SK-N-SH (cell line): ENCODE data around the gene VAMP7. TPM values are rescaled to one million over a fixed set of nuclear protein-coding genes. Genes with fewer than 3 reads are reported as not detected.

Experiments
- CTCF ChIA-PET: fragments of 300-600, 350-600 bp; formaldehyde crosslinking; extraction: SDS; loops from one replicate; lab custom pipeline; 2021; lab: Yijun Ruan, JAX
- POLR2A ChIA-PET: fragments of 350-600 bp; sonication (Branson Sonifier 250); formaldehyde crosslinking; extraction: SDS; loops from one replicate; lab custom pipeline; 2020; ENCODE audit warnings: antibody characterized with exemption, inconsistent platforms; lab: Yijun Ruan, JAX
- DNase-seq: peaks from one replicate; pipeline ENCODE4 v3.0.0; 2012
- H2AFZ ChIP-seq: fragments of 200-600 bp; sonication (generic); 2 replicates; pipeline ENCODE4 v1.8.1; 2016; ENCODE audit warnings: antibody characterized with exemption, mild to moderate bottlenecking, low read depth
- H3F3A ChIP-seq: fragments of 200-600 bp; sonication (generic); replicated peaks from 2 replicates; pipeline ENCODE3; 2016; ENCODE audit warnings: antibody characterized with exemption, mild to moderate bottlenecking; ENCODE audit not compliant: insufficient read depth
- H3K27ac ChIP-seq, 2 experiments: fragments of 200-500 bp in 1 of 2; fragments of 200-600 bp in 1 of 2; sonication (Bioruptor generic) in 1 of 2; sonication (generic), shearing (Covaris generic) in 1 of 2; 2 replicates each; pipeline versions ENCODE4 v1.5.1 to v1.6.1; 2014 to 2016; ENCODE audit warnings: low read depth in 2 of 2, inconsistent platforms in 1 of 2, low read length in 1 of 2, mild to moderate bottlenecking in 1 of 2, mixed read lengths in 1 of 2
- H3K27me3 ChIP-seq: fragments of 200-600 bp; sonication (generic), shearing (Covaris generic); 2 replicates; pipeline ENCODE4 v1.6.1; 2016; ENCODE audit warnings: mixed run types; ENCODE audit not compliant: insufficient read depth
- H3K36me3 ChIP-seq, 2 experiments: fragments of 200-500 bp in 1 of 2; fragments of 200-600 bp in 1 of 2; sonication (Bioruptor generic) in 1 of 2; sonication (generic) in 1 of 2; replicated peaks in 1 of 2; 2 replicates each; pipeline versions ENCODE3 to v1.5.1; 2014 to 2016; ENCODE audit warnings: low read length in 1 of 2, mild to moderate bottlenecking in 1 of 2; ENCODE audit not compliant: insufficient read depth in 2 of 2, control insufficient read depth in 1 of 2
- H3K4me1 ChIP-seq, 2 experiments: fragments of 200-500 bp in 1 of 2; fragments of 200-600 bp in 1 of 2; sonication (Bioruptor generic) in 1 of 2; sonication (generic), shearing (Covaris generic) in 1 of 2; 2 replicates each; pipeline versions ENCODE4 v1.5.1 to v1.6.1; 2014 to 2016; ENCODE audit warnings: low read depth in 1 of 2, low read length in 1 of 2, mixed run types in 1 of 2; ENCODE audit not compliant: insufficient read depth in 2 of 2, control insufficient read depth in 1 of 2
- H3K4me2 ChIP-seq: fragments of 200-600 bp; sonication (generic), shearing (Covaris generic); 2 replicates; pipeline ENCODE4 v1.6.1; 2017; ENCODE audit warnings: mixed run types
- H3K4me3 ChIP-seq, 2 experiments: fragments of 200-500 bp in 1 of 2; fragments of 200-600 bp in 1 of 2; sonication (Bioruptor generic) in 1 of 2; sonication (generic), shearing (Covaris generic) in 1 of 2; 2 replicates each; pipeline versions ENCODE4 v1.5.1 to v1.8.1; 2014 to 2016; ENCODE audit warnings: low read depth in 2 of 2, inconsistent platforms in 1 of 2, low read length in 1 of 2, mild to moderate bottlenecking in 1 of 2, mixed read lengths in 1 of 2, moderate library complexity in 1 of 2
- H3K79me2 ChIP-seq: fragments of 200-600 bp; sonication (generic); 2 replicates; pipeline ENCODE4 v1.8.1; 2017; ENCODE audit warnings: mild to moderate bottlenecking; ENCODE audit not compliant: insufficient read depth
- H3K9ac ChIP-seq: fragments of 200-600 bp; sonication (generic); 2 replicates; pipeline ENCODE4 v1.6.1; 2017; ENCODE audit warnings: mixed run types
- H3K9me2 ChIP-seq: fragments of 200-600 bp; sonication (generic); 2 replicates; pipeline ENCODE4 v1.6.1; 2017; ENCODE audit warnings: mixed run types
- H3K9me3 ChIP-seq: fragments of 200-600 bp; sonication (generic); 2 replicates; pipeline ENCODE4 v1.6.1; 2017; ENCODE audit warnings: mixed run types, mild to moderate bottlenecking, moderate library complexity
- H4K20me1 ChIP-seq: fragments of 200-600 bp; sonication (generic); 2 replicates; pipeline ENCODE4 v1.6.1; 2017; ENCODE audit warnings: mild to moderate bottlenecking, mixed run types; ENCODE audit not compliant: insufficient read depth
- CHD2 ChIP-seq: fragments of 150-350 bp; IDR thresholded peaks from 2 replicates; pipeline ENCODE4 v1.6.1; 2018; ENCODE audit warnings: low read length; ENCODE audit not compliant: partially characterized antibody
- ELF1 ChIP-seq: IDR thresholded peaks from 2 replicates; pipeline ENCODE4 v1.4.0; 2012
- FOXJ3 ChIP-seq: sonication (generic); formaldehyde crosslinking; IDR thresholded peaks from 2 replicates; pipeline ENCODE4 v1.5.1; 2020; ENCODE audit warnings: mild to moderate bottlenecking, missing genetic modification reagents
- FOXM1 ChIP-seq: IDR thresholded peaks from 2 replicates; pipeline ENCODE4 v1.4.0; 2012; ENCODE audit warnings: low read depth, mild to moderate bottlenecking
- JUND ChIP-seq: IDR thresholded peaks from 2 replicates; pipeline ENCODE4 v1.4.0; 2012
- MEF2A ChIP-seq: IDR thresholded peaks from 2 replicates; pipeline ENCODE4 v1.4.0; 2012; ENCODE audit warnings: low read depth, borderline replicate concordance
- NFIC ChIP-seq: IDR thresholded peaks from 2 replicates; pipeline ENCODE4 v1.4.0; 2012; ENCODE audit warnings: borderline replicate concordance
- POLR2AphosphoS5 ChIP-seq: IDR thresholded peaks from 2 replicates; pipeline ENCODE4 v1.6.1; 2012; ENCODE audit warnings: low read depth, low read length
- RFX5 ChIP-seq: IDR thresholded peaks from 2 replicates; pipeline ENCODE4 v1.6.1; 2012; ENCODE audit warnings: mild to moderate bottlenecking, improper control_type of control experiment, low read length
- RXRA ChIP-seq: IDR thresholded peaks from 2 replicates; pipeline ENCODE4 v1.4.0; 2012; ENCODE audit warnings: low read depth, mild to moderate bottlenecking, borderline replicate concordance
- TAF1 ChIP-seq: IDR thresholded peaks from 2 replicates; pipeline ENCODE4 v1.6.1; 2012; ENCODE audit warnings: low read depth, mild to moderate bottlenecking, low read length, moderate library complexity, borderline replicate concordance
- WGBS: methylation state at CpG from one replicate; pipeline ENCODE4 v1.1.6; 2017; ENCODE audit warnings: low lambda C conversion rate; 5-methylcytosine and 5-hydroxymethylcytosine counted together
- polyA plus RNA-seq, 3 experiments: library from polyadenylated mRNA; depleted of rRNA; stranded (reverse); fragments of >200 nt; gene quantifications; 2 replicates each; pipeline ENCODE4 v1.2.3, GENCODE V29; 2012
- TF ChIP-seq, protein P1 (sequence below): IDR thresholded peaks from 2 replicates; pipeline ENCODE4 v1.6.1; 2012; ENCODE audit warnings: mild to moderate bottlenecking, low read depth, low read length, moderate library complexity
- TF ChIP-seq, protein P2 (sequence below): IDR thresholded peaks from 2 replicates; pipeline ENCODE4 v1.4.0; 2012; ENCODE audit warnings: low read depth, borderline replicate concordance
- TF ChIP-seq, protein P3 (sequence below): fragments of 200-600 bp; sonication (generic); IDR thresholded peaks from 2 replicates; pipeline ENCODE4 v1.6.1; 2017; ENCODE audit warnings: antibody characterized with exemption, mild to moderate bottlenecking, moderate library complexity
- TF ChIP-seq, protein P4 (sequence below): fragments of 150-350 bp; IDR thresholded peaks from 2 replicates; pipeline ENCODE4 v1.6.1; 2016; ENCODE audit warnings: mild to moderate bottlenecking, low read depth, low read length
- TF ChIP-seq, protein P5 (sequence below): IDR thresholded peaks from 2 replicates; pipeline ENCODE4 v1.4.0; 2012; ENCODE audit warnings: low read depth
- TF ChIP-seq, protein P6 (sequence below): fragments of 150-350 bp; IDR thresholded peaks from 2 replicates; pipeline ENCODE4 v1.6.1; 2017; ENCODE audit warnings: antibody characterized with exemption, low read length, low read depth, borderline replicate concordance

VAMP7 gene
- polyA plus RNA-seq, 1 of the 3 experiments (the other 2 are of a cell fraction) = 23.9 TPM

DNA sequence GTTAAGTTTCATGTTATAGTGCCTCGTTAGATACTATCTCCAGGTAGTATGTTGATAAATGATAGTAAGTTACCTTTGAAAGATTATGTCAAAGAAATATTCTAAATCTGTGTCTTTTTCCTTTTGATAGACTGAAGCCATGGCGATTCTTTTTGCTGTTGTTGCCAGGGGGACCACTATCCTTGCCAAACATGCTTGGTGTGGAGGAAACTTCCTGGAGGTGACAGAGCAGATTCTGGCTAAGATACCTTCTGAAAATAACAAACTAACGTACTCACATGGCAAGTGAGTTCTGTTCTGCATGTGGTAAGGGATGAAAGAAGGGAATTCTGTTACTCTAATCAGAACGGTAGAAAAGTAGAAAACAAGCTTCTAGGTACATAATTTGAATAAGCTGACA lies 8.2 kb downstream of the VAMP7 start:
- DNase-seq = no peak
- Histone ChIP-seq H2AFZ (no peak overlapping the region), H3K9me2 (no peaks in the 10 kb centered on the region), H3F3A (peaks cover 14% of the 10 kb centered on the region), H3K79me2 (peaks cover 62% of the 10 kb centered on the region), H3K4me2 (no peak overlapping the region), H3K9ac (no peak overlapping the region), H3K27ac (peak overlapping the region in 1 of 2 experiments; percentile 80; a peak in 1 of 4 replicates), H4K20me1 (no peaks in the 10 kb centered on the region; the same call in 1 of the 2 replicates), H3K36me3 (peaks cover 37 to 55% of the 10 kb centered on the region in 2 experiments), H3K9me3 (no peaks in the 10 kb centered on the region), H3K4me3 (no peak overlapping the region), H3K27me3 (no peaks in the 10 kb centered on the region), H3K4me1 (no peaks in the 10 kb centered on the region; a peak in 1 of 4 replicates)
- TF ChIP-seq POLR2AphosphoS5 (no peak), ELF1 (no peak), TAF1 (no peak)
- TF ChIP-seq, protein P1, sequence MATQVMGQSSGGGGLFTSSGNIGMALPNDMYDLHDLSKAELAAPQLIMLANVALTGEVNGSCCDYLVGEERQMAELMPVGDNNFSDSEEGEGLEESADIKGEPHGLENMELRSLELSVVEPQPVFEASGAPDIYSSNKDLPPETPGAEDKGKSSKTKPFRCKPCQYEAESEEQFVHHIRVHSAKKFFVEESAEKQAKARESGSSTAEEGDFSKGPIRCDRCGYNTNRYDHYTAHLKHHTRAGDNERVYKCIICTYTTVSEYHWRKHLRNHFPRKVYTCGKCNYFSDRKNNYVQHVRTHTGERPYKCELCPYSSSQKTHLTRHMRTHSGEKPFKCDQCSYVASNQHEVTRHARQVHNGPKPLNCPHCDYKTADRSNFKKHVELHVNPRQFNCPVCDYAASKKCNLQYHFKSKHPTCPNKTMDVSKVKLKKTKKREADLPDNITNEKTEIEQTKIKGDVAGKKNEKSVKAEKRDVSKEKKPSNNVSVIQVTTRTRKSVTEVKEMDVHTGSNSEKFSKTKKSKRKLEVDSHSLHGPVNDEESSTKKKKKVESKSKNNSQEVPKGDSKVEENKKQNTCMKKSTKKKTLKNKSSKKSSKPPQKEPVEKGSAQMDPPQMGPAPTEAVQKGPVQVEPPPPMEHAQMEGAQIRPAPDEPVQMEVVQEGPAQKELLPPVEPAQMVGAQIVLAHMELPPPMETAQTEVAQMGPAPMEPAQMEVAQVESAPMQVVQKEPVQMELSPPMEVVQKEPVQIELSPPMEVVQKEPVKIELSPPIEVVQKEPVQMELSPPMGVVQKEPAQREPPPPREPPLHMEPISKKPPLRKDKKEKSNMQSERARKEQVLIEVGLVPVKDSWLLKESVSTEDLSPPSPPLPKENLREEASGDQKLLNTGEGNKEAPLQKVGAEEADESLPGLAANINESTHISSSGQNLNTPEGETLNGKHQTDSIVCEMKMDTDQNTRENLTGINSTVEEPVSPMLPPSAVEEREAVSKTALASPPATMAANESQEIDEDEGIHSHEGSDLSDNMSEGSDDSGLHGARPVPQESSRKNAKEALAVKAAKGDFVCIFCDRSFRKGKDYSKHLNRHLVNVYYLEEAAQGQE = no peak
- TF ChIP-seq, protein P2, sequence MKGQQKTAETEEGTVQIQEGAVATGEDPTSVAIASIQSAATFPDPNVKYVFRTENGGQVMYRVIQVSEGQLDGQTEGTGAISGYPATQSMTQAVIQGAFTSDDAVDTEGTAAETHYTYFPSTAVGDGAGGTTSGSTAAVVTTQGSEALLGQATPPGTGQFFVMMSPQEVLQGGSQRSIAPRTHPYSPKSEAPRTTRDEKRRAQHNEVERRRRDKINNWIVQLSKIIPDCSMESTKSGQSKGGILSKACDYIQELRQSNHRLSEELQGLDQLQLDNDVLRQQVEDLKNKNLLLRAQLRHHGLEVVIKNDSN = no peak
- WGBS = 89% methylated on average over 4 of the region's 4 CpGs
- POLR2A ChIA-PET = no interaction called here
- CTCF ChIA-PET = no interaction called here

DNA sequence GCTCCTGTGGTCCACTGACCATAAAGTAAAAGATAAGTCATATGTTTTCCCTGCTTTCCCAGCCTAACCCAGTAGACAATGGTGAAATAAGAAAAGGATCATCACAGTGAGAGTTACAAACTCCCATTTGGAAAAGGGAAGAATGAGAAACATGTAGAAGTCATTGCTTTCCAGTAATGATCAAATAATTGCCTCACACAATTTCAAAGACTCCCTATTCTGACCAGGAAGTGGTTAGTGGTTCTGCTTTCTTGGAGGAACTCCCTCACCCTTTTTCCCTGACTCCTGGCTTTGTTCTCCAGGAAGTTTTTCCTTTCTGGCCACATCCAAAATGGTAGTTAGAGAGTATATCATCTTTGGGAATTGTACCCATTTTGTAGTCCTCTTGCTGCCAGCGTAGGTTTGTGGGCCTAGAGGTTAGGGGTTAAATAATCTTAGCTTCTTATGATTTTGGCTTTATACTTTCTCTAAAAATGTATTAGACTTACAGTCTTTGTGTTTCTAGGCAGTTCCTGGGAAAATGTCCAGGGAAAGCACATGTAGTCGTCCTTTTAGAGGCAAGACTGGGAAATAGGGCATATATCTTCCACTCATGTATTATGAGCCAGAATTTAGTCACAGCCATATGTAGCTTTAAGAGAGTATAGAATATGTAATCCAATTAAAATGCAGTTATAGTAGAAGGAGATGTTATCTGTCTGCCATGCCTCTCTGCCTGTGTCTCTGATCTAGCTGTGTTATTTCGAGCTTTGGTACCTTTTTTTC lies 10.5 kb downstream of the VAMP7 start:
- no peak for DNase-seq
- no peaks in the 10 kb centered on the region for H3K27me3 ChIP-seq
- no peaks in the 10 kb centered on the region; a peak in 1 of 4 replicates for H3K4me1 ChIP-seq
- H3K9ac ChIP-seq = no peak overlapping the region
- ChIA-PET CTCF (no interaction called here), POLR2A (no interaction called here)
- H2AFZ ChIP-seq = no peak overlapping the region
- no peaks in the 10 kb centered on the region for H3K9me2 ChIP-seq
- H3K4me3 ChIP-seq = no peak overlapping the region
- H3K36me3 ChIP-seq = peaks cover 58 to 60% of the 10 kb centered on the region in 2 experiments
- TF ChIP-seq, protein P3, sequence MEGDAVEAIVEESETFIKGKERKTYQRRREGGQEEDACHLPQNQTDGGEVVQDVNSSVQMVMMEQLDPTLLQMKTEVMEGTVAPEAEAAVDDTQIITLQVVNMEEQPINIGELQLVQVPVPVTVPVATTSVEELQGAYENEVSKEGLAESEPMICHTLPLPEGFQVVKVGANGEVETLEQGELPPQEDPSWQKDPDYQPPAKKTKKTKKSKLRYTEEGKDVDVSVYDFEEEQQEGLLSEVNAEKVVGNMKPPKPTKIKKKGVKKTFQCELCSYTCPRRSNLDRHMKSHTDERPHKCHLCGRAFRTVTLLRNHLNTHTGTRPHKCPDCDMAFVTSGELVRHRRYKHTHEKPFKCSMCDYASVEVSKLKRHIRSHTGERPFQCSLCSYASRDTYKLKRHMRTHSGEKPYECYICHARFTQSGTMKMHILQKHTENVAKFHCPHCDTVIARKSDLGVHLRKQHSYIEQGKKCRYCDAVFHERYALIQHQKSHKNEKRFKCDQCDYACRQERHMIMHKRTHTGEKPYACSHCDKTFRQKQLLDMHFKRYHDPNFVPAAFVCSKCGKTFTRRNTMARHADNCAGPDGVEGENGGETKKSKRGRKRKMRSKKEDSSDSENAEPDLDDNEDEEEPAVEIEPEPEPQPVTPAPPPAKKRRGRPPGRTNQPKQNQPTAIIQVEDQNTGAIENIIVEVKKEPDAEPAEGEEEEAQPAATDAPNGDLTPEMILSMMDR = no peak
- TF ChIP-seq, protein P4, sequence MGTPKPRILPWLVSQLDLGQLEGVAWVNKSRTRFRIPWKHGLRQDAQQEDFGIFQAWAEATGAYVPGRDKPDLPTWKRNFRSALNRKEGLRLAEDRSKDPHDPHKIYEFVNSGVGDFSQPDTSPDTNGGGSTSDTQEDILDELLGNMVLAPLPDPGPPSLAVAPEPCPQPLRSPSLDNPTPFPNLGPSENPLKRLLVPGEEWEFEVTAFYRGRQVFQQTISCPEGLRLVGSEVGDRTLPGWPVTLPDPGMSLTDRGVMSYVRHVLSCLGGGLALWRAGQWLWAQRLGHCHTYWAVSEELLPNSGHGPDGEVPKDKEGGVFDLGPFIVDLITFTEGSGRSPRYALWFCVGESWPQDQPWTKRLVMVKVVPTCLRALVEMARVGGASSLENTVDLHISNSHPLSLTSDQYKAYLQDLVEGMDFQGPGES = no peak
- TF ChIP-seq NFIC (no peak), JUND (no peak), RXRA (no peak), POLR2AphosphoS5 (no peak), RFX5 (no peak), CHD2 (no peak), FOXJ3 (CRISPR knock-in tag) (no peak), FOXM1 (no peak), MEF2A (no peak)
- TF ChIP-seq, protein P5, sequence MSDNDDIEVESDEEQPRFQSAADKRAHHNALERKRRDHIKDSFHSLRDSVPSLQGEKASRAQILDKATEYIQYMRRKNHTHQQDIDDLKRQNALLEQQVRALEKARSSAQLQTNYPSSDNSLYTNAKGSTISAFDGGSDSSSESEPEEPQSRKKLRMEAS = no peak
- TF ChIP-seq, protein P6, sequence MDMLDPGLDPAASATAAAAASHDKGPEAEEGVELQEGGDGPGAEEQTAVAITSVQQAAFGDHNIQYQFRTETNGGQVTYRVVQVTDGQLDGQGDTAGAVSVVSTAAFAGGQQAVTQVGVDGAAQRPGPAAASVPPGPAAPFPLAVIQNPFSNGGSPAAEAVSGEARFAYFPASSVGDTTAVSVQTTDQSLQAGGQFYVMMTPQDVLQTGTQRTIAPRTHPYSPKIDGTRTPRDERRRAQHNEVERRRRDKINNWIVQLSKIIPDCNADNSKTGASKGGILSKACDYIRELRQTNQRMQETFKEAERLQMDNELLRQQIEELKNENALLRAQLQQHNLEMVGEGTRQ = no peak
- 42% methylated on average over 3 of the region's 3 CpGs for WGBS
- H3K4me2 ChIP-seq = no peak overlapping the region
- no peaks in the 10 kb centered on the region for H3K9me3 ChIP-seq
- H3F3A ChIP-seq = peaks cover 14% of the 10 kb centered on the region
- no peaks in the 10 kb centered on the region for H4K20me1 ChIP-seq
- peaks cover 48% of the 10 kb centered on the region for H3K79me2 ChIP-seq
- H3K27ac ChIP-seq = no peak overlapping the region
